Neural progenitor cell (in vitro differentiated cells): ENCODE results near the gene RWDD2A. TPM values are rescaled to one million over a fixed set of nuclear protein-coding genes. Genes with fewer than 3 reads are reported as not detected.

Experiments
- DNase-seq: peaks from one replicate; pipeline ENCODE4 v3.0.0-alpha.2; 2016; ENCODE audit warnings: low spot score
- H2AFZ ChIP-seq: fragments of 200-600 bp; sonication (generic); replicated peaks from 2 replicates; pipeline ENCODE4 v1.6.1; 2016; ENCODE audit warnings: antibody characterized with exemption
- H3F3A ChIP-seq: fragments of 200-600 bp; sonication (generic); 2 replicates; pipeline ENCODE4 v1.6.1; 2016; ENCODE audit warnings: antibody characterized with exemption, low read depth
- H3K27ac ChIP-seq: fragments of 200-600 bp; sonication (generic); 2 replicates; pipeline ENCODE4 v1.5.1; 2016; ENCODE audit warnings: mild to moderate bottlenecking
- H3K27me3 ChIP-seq: fragments of 200-600 bp; sonication (generic); 2 replicates; pipeline ENCODE4 v1.6.1; 2016; ENCODE audit warnings: mild to moderate bottlenecking, moderate library complexity
- H3K36me3 ChIP-seq: fragments of 200-600 bp; sonication (generic); 2 replicates; pipeline ENCODE4 v1.5.1; 2016
- H3K4me1 ChIP-seq: fragments of 200-600 bp; sonication (generic); 2 replicates; pipeline ENCODE4 v1.6.1; 2016; ENCODE audit warnings: mixed run types
- H3K4me2 ChIP-seq: fragments of 200-600 bp; sonication (generic); 2 replicates; pipeline ENCODE4 v1.6.1; 2016
- H3K4me3 ChIP-seq: fragments of 200-600 bp; sonication (generic); 2 replicates; pipeline ENCODE4 v1.5.1; 2016
- H3K79me2 ChIP-seq: fragments of 200-600 bp; sonication (generic); 2 replicates; pipeline ENCODE4 v1.6.1; 2016; ENCODE audit warnings: low read depth
- H3K9ac ChIP-seq: fragments of 200-600 bp; sonication (generic); 2 replicates; pipeline ENCODE4 v1.6.1; 2016
- H3K9me3 ChIP-seq: fragments of 200-600 bp; sonication (generic); 2 replicates; pipeline ENCODE4 v1.5.1; 2016; ENCODE audit warnings: low read depth
- H4K20me1 ChIP-seq: fragments of 200-600 bp; sonication (generic); 2 replicates; pipeline ENCODE4 v1.6.1; 2016; ENCODE audit warnings: low read depth
- H3K27ac Mint-ChIP-seq: 3 replicates; pipeline ENCODE4 v1.8.0; 2021; ENCODE audit warnings: mixed read lengths
- H3K27me3 Mint-ChIP-seq: 2 replicates; pipeline ENCODE4 v1.8.0; 2022; ENCODE audit warnings: low read depth, mild to moderate bottlenecking, inconsistent platforms, moderate library complexity, mixed read lengths; ENCODE audit not compliant: insufficient read depth
- H3K36me3 Mint-ChIP-seq: 3 replicates; pipeline ENCODE4 v1.8.0; 2021; ENCODE audit warnings: mixed read lengths
- H3K4me1 Mint-ChIP-seq: 3 replicates; pipeline ENCODE4 v1.8.0; 2021; ENCODE audit warnings: mixed read lengths
- H3K4me3 Mint-ChIP-seq: 3 replicates; pipeline ENCODE4 v1.8.0; 2021; ENCODE audit warnings: mild to moderate bottlenecking, moderate library complexity, mixed read lengths
- H3K9me3 Mint-ChIP-seq: 3 replicates; pipeline ENCODE4 v1.8.0; 2020; ENCODE audit warnings: mixed read lengths
- EZH2 ChIP-seq: fragments of 200-600 bp; sonication (generic); IDR thresholded peaks from 2 replicates; pipeline ENCODE4 v1.6.1; 2017; ENCODE audit warnings: antibody characterized with exemption, mild to moderate bottlenecking, moderate library complexity
- EZH2phosphoT487 ChIP-seq: fragments of 200-600 bp; sonication (generic); IDR thresholded peaks from 2 replicates; pipeline ENCODE4 v1.6.1; 2017; ENCODE audit warnings: antibody characterized with exemption
- total RNA-seq: library from RNA; depleted of rRNA; stranded (reverse); fragments of >200 nt; gene quantifications from 2 replicates; pipeline ENCODE4 v1.2.3, GENCODE V29; 2015; ENCODE audit warnings: low replicate concordance
- TF ChIP-seq, protein P1 (sequence below): fragments of 200-600 bp; sonication (generic); IDR thresholded peaks from 2 replicates; pipeline ENCODE4 v1.5.1; 2017; ENCODE audit warnings: antibody characterized with exemption, mild to moderate bottlenecking

Gene RWDD2A
- total RNA-seq, 1 donor from 2014 or later, result 8.5 TPM

DNA sequence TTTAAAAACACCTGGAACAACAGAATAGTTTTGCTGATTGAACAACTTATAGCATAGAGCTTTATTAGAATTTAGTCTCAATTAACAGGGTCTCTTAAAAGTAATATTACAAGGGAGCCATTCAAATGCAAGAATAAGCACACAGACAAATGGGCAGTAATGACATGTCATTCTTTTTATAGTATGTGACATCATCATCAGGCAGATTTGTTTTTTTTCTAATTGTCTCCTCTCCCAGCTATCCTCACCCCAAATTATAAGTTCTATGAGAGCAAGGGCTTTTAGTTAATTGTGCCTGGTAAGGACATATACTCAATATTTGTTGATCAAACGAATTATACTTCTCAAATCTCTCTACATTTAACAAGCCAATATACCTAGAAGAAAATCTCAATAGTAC is 11.0 kb upstream of the RWDD2A start:
- no peaks in the 10 kb centered on the region for H3K4me1 ChIP-seq
- TF ChIP-seq EZH2phosphoT487, result no peak
- TF ChIP-seq EZH2, result no peak
- TF ChIP-seq, protein P1, sequence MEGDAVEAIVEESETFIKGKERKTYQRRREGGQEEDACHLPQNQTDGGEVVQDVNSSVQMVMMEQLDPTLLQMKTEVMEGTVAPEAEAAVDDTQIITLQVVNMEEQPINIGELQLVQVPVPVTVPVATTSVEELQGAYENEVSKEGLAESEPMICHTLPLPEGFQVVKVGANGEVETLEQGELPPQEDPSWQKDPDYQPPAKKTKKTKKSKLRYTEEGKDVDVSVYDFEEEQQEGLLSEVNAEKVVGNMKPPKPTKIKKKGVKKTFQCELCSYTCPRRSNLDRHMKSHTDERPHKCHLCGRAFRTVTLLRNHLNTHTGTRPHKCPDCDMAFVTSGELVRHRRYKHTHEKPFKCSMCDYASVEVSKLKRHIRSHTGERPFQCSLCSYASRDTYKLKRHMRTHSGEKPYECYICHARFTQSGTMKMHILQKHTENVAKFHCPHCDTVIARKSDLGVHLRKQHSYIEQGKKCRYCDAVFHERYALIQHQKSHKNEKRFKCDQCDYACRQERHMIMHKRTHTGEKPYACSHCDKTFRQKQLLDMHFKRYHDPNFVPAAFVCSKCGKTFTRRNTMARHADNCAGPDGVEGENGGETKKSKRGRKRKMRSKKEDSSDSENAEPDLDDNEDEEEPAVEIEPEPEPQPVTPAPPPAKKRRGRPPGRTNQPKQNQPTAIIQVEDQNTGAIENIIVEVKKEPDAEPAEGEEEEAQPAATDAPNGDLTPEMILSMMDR, result no peak
- H3K79me2 ChIP-seq, result no peaks in the 10 kb centered on the region
- Mint-ChIP-seq H3K36me3 (peaks cover 25% of the 10 kb centered on the region), H3K4me3 (no peak overlapping the region), H3K9me3 (no peaks in the 10 kb centered on the region), H3K4me1 (no peaks in the 10 kb centered on the region), H3K27ac (no peak overlapping the region), H3K27me3 (peaks cover 5% of the 10 kb centered on the region)
- H3F3A ChIP-seq, result no peaks in the 10 kb centered on the region
- no peaks in the 10 kb centered on the region for H3K9me3 ChIP-seq
- H3K4me2 ChIP-seq, result no peak overlapping the region
- peaks cover 3% of the 10 kb centered on the region for H3K36me3 ChIP-seq
- no peak overlapping the region for H3K4me3 ChIP-seq
- no peak overlapping the region for H2AFZ ChIP-seq
- H3K9ac ChIP-seq, result no peak overlapping the region
- no peaks in the 10 kb centered on the region for H3K27me3 ChIP-seq
- H3K27ac ChIP-seq, result no peak overlapping the region
- peaks cover 6% of the 10 kb centered on the region for H4K20me1 ChIP-seq
- DNase-seq, result no peak

DNA sequence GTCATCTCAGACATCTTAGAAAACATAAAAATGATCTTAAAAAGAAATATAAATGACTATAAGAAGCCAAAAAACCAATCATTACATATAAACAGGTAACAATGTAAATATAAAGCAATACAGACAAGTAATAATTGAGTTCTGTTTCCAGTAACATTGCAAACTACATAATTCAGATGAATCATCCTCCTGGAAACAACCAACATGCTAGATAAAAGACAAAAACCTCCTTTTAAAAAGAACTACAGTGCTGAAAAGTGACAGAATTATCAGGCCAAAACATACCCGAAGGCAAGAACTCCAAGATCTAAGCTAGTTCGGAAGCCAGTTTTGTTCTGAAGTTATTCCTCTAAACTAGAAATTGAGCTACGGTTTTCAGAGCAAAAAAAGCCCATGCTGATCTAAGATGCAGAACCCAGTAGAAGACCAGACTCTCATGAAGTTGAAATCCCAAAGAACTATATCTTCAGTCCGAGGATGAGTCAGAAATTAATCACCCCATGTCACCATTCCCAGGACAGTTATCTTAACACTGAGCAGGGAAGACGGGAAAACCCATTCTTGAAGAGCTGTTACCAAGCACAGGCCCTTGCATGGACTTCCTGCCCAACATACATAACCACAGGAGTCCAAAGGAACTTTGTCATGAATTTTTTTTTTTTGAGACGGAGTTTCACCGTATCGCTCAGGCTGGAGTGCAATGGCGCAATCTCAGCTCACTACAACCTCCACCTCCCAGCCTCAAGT is 9.9 kb upstream of the RWDD2A start:
- Histone ChIP-seq H3K27ac (no peak overlapping the region), H3K9ac (no peak overlapping the region), H3K9me3 (no peaks in the 10 kb centered on the region), H2AFZ (no peak overlapping the region), H3K4me2 (no peak overlapping the region), H3K79me2 (no peaks in the 10 kb centered on the region), H4K20me1 (peaks cover 6% of the 10 kb centered on the region), H3K4me1 (no peaks in the 10 kb centered on the region), H3K36me3 (peaks cover 11% of the 10 kb centered on the region), H3K4me3 (no peak overlapping the region), H3F3A (no peaks in the 10 kb centered on the region), H3K27me3 (no peaks in the 10 kb centered on the region)
- peaks cover 5% of the 10 kb centered on the region for H3K27me3 Mint-ChIP-seq
- no peak overlapping the region for H3K27ac Mint-ChIP-seq
- TF ChIP-seq, protein P1, result no peak
- no peak for TF ChIP-seq EZH2
- no peak for TF ChIP-seq EZH2phosphoT487
- H3K4me1 Mint-ChIP-seq, result no peaks in the 10 kb centered on the region
- no peak overlapping the region for H3K4me3 Mint-ChIP-seq
- H3K9me3 Mint-ChIP-seq, result no peaks in the 10 kb centered on the region
- peaks cover 22% of the 10 kb centered on the region for H3K36me3 Mint-ChIP-seq
- DNase-seq, result no peak

DNA sequence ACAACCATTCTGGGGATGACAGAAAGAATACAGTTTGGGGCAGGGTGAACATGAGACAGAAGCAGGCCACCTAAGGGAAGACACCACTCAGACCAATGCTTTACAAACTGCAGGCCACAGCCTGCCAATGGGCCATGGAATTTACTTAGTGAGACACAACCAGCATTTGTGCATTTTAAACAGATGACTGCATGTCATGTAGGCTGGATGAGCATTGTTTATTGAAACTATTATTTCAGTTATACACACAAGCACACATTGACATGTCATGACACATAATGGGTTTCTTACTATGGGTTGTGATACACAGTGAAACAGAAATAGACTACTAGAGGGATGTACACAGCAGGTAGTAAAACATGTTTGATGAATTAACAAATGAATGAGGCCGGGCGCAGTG is 8.1 kb upstream of the RWDD2A start:
- Histone ChIP-seq H4K20me1 (peaks cover 18% of the 10 kb centered on the region), H3K4me1 (no peaks in the 10 kb centered on the region), H3K79me2 (peaks cover 12% of the 10 kb centered on the region), H3K4me3 (no peak overlapping the region), H3K27ac (no peak overlapping the region), H3K9me3 (no peaks in the 10 kb centered on the region), H3K36me3 (peaks cover 14% of the 10 kb centered on the region), H3F3A (no peaks in the 10 kb centered on the region), H3K27me3 (no peaks in the 10 kb centered on the region), H2AFZ (no peak overlapping the region), H3K4me2 (no peak overlapping the region), H3K9ac (no peak overlapping the region)
- DNase-seq, result no peak
- H3K9me3 Mint-ChIP-seq, result no peaks in the 10 kb centered on the region
- H3K27ac Mint-ChIP-seq, result no peak overlapping the region
- H3K36me3 Mint-ChIP-seq, result peaks cover 33% of the 10 kb centered on the region
- no peak overlapping the region for H3K4me3 Mint-ChIP-seq
- H3K4me1 Mint-ChIP-seq, result no peaks in the 10 kb centered on the region
- TF ChIP-seq, protein P1, result no peak
- TF ChIP-seq EZH2phosphoT487, result no peak
- no peak for TF ChIP-seq EZH2
- H3K27me3 Mint-ChIP-seq, result peaks cover 5% of the 10 kb centered on the region
